Astrocyte of the cerebellum (primary cell): ENCODE results near the gene NECAB2.

Experiments
- DNase-seq: peaks from one replicate; pipeline ENCODE4 v3.0.0-alpha.2; 2011; ENCODE audit warnings: low read depth
- H3K4me3 ChIP-seq: 2 replicates; pipeline ENCODE4 v1.5.1; 2011; ENCODE audit warnings: mild to moderate bottlenecking, low read depth, low read length, moderate library complexity
- CTCF ChIP-seq: IDR thresholded peaks from 2 replicates; pipeline ENCODE4 v1.5.1; 2012; ENCODE audit warnings: low read length, low read depth, moderate library complexity, mild to moderate bottlenecking; ENCODE audit errors: missing control alignments
- in situ Hi-C: cut with HindIII; loops from 2 replicates; pipeline ENCODE4 v1.10.0; 2017; ENCODE audit warnings: low sequenced_read_pairs

Gene NECAB2

GRCh38 chr16:83926726-83927397 is 41.2 kb upstream of the NECAB2 start:
- peak; percentile 20 for DNase-seq
- no peak overlapping the region for H3K4me3 ChIP-seq
- TF ChIP-seq CTCF = peak; percentile 99
- in situ Hi-C loops = no loop called here

GRCh38 chr16:83928341-83929055 is 39.5 kb upstream of the NECAB2 start:
- in situ Hi-C loops = no loop called here
- TF ChIP-seq CTCF = no peak
- no peak overlapping the region for H3K4me3 ChIP-seq
- no peak for DNase-seq

GRCh38 chr16:83929811-83930555 is 38.1 kb upstream of the NECAB2 start:
- H3K4me3 ChIP-seq = no peak overlapping the region
- no peak for DNase-seq
- TF ChIP-seq CTCF = no peak
- in situ Hi-C loops = no loop called here

- H3K4me3 ChIP-seq = no peak overlapping the region
- no peak for DNase-seq
- TF ChIP-seq CTCF = no peak
- in situ Hi-C loops = no loop called here
Measured at GRCh38 chr16:83930730-83931500, 37.1 kb upstream of the NECAB2 start.

- DNase-seq = no peak
- no peak overlapping the region for H3K4me3 ChIP-seq
- TF ChIP-seq CTCF = no peak
- in situ Hi-C loops = no loop called here
Measured at GRCh38 chr16:83931556-83931955, 36.5 kb upstream of the NECAB2 start.

- H3K4me3 ChIP-seq = no peak overlapping the region
- DNase-seq = no peak
- in situ Hi-C loops = no loop called here
- TF ChIP-seq CTCF = no peak
Measured at GRCh38 chr16:83932304-83932703, 35.7 kb upstream of the NECAB2 start.
